Stimulated activated CD8-positive, alpha-beta memory T cell treated with anti-CD3 and anti-CD28 coated beads, Interleukin-12 subunit alpha, Interleukin-12 subunit beta, amount 100 ng/mL, for 4 hours (primary cell): Measurements from ENCODE around the gene SRMS.
"Not testable (repeated sequence)": the region's sequence is repeated elsewhere in the genome, so short reads cannot be mapped to it uniquely, and the experiment has no call there.

ENCODE experiments used
- DNase-seq: peaks from one replicate; pipeline ENCODE4 v3.0.0-alpha.2; 2020; ENCODE audit warnings: low read depth

SRMS gene

DNA sequence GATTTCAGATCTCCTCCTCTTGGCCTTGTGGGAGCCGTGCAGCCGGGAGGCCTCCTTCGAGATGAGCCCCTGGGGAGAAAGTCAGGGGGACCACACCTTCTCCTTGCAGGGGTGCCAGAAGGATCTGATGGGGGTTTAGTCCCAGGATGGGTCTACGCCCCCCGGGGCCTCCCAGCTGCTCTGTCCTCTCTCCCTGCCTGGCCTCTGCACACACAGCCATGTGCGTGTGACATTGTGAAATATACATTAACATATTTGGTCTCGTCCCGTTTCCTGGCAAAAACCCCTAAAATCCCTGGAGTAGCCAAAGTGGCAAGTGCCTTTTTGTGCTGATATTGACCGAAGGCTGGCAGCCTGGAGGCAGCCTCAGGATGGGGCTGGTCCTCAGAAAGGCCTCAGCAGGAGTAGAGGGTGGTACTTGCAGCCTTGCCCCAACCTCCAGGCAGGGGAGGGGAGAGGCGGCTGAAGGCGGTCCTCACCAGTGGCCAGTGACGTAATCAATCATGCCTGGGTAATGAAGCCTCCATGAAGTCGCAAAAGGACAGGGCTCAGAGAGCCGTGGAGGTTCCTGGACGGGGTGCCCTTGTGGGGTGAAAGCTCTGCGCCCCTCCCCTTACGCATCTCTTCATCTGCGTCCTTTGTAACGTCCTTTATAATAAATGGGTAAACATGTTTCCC, 31.6 kb upstream of the SRMS start:
- no peak for DNase-seq

DNA sequence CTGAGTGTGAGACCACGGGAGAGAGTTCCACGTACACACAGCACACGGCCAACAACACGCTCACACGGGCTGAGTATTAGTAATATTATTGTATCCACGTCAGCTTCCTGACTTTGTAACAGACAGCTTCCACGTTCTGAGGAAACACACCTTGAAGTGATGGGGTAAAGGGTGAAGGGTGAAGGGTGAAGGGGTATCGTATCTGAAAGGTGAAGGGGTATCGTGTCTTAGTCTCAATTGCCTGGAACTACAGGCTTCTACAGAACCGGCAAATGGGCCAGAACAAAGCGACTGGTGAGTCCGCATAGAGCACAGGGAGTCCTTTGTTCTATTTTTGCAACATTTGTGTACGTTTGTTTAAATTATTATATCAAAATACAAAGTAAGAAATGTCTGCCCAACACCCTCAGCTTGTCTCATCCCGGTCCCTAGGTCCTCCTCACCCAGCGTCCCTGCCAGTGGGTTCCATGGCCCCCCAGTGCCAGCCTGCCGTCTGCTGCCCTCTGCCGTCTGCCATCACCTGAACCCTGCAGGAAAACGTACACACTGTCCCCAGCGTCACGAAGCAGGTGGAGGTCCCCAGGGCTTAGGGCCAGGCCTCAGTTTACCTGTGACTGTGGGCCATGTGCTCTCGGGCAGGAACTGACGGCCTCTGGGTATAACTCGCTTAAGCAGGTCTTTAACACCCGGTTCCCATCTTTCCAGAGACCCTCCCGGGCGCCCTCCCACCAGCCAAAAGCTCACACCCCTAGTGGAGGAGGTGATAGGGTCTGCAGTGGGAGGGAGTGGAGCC, 30.9 kb upstream of the SRMS start:
- no peak for DNase-seq

DNA sequence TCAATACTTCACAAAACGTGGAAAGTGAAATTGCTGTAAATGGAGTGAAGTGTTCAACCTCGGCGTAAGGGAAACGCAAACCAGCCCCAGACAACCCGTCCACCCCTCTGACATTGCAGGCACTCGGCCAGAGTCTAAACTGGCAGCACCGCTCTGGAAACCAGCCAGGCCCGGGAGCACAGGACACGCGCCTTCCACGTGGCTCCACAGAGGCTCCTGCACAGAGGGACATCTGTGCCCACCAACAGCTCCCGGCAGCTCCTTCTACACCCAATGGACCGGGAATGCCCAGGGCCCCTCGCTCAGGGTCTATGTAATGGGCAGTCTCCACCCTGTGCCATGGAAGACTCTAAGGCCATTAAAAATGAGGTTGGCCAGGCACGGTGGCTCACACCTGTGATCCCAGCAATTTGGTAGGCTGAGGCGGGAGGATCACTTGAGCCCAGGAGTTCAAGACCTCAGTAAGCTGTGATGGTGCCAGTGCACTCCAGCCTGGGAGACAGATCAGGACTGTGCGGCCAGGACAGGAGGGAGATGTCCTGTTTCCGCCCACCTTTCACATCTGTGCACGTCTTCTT, 29.9 kb upstream of the SRMS start:
- no peak for DNase-seq

DNA sequence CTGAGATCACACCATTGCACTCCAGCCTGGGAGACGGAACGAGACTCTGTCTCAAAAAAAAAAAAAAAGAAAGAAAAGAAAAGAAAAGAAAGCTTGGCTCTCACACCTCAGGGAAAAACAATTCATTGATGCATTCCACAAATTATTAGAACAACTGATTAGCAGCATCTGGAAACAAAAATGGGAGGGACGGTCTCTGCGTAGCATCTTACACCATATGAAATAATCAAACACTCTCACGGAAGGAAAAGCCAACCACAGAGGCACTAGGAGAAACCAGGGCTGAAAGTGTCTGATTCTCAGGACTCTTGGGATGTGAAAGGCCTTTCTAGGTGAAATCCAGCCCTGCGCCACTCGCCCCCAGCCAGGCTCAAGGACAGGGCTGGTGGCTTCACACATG, 28.8 kb upstream of the SRMS start:
- no peak for DNase-seq

DNA sequence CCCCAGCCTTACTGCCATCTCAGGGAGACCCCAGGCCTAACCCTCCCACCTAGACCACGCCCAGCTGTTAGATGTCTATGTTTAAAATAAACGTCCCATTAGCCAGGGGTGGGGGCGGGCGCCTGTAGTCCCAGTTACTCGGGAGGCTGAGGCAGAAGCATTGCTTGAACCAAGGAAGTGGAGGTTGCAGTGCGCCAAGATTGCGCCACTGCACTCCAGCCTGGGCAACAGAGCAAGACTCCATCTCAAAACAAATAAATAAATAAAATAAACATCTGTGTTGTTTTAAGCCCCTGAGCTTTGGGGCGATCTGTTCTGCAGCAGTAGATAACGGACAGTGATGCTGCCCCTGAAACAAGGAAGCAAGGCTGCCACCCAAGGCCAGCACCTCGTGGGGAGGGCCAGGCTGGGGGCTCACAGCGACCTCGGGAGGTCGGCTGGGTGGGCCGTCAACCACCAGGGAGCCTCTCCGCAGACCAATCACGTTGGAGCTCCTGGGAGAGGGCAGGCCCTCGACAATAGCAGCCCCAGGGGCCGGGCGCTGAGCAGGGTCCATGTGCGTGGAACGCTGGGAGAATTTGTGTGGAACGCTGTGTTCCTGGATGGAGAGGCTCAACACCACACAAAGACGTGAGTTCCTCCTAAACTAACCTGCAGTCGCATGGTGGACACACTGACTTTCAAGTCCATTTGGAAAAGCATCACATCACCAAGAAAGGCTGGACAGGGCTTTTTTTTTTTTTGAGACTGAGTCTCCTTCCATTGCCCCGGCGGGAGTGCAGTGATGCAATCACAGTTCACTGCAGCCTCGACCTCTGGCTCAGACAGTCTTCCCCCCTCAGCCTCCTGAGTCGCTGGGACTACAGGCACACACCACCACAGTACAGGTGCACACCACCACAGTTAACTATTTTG, 27.5 kb upstream of the SRMS start:
- DNase-seq, result no peak

DNA sequence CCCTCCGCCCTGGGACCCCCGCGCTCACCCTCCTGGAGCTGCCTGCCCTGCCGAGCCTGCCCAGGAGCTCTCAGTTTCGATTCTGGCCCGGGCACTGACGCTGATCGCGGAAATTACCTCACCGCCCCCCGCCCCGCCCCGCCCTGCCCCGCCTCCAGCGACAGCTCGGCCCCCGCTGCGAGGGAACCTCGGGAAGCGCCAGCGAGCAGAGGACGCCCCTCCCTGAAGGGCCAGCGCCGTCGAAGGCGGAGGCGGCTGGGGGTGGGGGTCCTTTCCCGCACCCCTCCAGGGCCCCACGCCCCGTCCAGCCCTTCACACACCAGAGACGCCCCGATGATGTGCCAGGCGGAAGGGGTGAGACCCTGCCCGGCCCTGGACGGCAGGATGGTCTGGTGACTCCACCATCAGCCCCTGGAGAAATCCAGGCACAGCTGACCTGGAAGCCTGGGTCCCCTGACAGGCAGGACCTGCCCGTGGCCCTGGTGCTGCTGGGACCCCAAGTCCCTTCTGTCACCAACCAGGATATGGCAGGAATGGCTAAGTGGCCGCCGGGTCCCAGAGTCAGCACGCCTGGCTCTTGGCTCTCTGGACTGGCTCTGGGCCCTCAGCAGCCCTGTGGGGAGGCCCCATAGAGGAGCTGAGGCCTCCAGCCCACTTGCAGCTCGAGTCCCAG, 26.7 kb upstream of the SRMS start, which contains the start of gene HELZ2:
TSS of gene HELZ2 (minus strand) at position 84 of the 673 bp plus-strand sequence. CDS start 1,854 bp downstream, outside the sequence.
- DNase-seq, result peak; percentile 52

DNA sequence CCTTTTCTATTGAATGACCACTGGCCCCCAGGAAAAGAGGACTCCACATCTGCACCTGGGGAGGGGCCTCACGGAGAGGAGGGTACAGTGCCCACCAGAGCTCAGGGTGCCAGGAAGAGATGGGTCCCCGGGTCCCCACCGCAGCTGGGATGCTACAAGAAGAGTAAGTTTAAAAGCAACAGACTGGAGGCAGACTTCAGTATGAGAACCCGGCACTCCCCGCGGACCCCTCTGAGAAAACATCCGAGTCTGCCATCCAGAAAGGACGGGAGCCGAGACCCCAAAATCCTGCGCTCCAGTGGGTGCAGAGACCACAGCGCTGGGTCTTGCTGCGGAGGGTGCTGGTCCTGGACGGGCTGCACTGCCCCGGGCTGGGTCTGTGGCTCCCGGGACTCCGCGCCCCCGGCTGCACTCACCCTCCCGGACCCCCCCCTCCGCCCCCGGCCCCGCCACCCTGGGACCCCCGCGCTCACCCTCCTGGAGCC, 26.1 kb upstream of the SRMS start:
- DNase-seq, result no peak

DNA sequence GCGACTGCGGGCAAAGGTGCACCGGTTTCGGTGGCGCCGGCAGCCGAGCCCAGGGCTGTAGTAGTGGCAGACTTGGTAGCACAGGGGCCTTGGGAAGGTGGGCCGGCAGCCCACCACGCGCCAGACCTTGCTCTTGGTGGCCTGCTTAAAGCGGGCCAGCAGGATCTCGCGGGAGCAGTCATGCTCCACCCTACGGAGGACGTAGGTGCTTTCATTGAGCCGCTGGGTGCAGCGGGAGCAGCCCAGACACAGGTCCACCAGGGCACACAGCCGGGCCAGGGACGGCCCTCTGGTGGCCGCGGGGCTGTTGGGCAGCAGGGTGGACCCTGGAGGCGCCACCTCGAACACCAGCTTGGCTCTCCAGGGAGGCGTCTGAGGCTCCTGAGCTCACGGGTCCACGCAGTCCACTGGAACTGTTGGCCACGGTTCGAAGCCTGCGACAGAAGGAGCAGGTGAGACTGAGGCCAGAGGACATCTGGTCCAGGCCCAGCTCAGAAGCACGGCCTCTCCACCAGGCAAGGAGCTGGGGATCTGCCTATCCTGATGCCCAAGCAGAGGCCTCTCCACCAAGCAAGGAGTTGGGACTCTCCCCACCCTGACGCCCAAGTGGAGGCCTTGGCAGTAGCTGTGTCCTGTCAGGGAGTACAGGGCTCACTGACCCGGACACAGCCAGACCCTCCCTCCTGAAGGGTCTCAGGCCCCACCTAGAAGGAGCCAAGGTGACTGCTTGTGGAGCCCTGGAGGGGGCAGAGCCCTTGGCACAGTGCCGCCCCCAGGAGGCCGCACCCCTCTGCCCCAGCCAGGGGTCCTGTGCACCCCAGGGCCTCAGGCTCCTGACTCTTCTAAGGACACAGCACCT, 25.5 kb upstream of the SRMS start:
- no peak for DNase-seq

DNA sequence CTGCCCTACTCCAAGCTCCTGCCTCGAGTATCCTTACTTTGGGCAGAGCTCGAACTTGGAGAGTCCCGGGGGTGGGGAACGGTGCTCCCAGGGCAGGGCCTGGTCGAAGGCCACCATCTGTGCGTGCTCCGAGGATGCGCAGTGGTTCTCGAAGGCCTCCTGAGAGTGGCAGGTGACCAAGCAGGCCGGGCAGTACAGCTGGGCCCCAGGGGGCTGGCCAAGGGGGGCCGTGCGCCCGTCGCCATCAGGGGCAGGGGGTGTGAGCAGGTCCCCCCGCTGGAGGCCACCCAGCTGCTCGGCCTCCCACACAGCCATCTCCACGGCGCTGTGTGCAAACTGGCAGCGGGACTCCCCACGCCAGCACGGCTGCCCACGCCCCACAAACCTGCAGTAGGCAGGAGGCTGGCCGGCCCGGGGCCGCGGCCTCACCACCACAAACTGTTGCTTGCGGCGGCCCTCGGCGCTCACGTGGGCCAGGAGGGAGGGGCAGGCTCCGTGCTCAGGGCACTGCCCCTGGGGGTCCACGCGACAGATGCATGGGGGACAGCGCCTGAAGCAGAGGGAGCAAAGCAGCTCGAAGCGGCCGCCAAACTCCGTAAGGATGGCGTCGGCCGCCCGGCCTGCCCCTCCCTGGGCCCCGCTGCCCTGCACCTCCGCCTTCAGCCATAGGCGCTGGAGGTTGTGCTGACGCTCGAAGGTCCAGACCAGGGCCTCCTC, 24.7 kb upstream of the SRMS start:
- DNase-seq, result no peak

DNA sequence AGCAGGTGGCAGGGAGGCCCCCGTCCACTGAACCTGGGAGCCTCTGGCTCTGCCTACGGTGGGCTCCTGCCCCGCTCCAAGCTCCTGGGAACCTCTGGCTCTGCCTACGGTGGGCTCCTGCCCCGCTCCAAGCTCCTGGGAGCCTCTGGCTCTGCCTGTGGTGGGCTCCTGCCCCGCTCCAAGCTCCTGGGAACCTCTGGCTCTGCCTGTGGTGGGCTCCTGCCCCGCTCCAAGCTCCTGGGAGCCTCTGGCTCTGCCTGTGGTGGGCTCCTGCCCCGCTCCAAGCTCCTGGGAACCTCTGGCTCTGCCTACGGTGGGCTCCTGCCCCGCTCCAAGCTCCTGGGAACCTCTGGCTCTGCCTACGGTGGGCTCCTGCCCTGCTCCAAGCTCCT, 23.5 kb upstream of the SRMS start:
- not testable (repeated sequence) for DNase-seq

DNA sequence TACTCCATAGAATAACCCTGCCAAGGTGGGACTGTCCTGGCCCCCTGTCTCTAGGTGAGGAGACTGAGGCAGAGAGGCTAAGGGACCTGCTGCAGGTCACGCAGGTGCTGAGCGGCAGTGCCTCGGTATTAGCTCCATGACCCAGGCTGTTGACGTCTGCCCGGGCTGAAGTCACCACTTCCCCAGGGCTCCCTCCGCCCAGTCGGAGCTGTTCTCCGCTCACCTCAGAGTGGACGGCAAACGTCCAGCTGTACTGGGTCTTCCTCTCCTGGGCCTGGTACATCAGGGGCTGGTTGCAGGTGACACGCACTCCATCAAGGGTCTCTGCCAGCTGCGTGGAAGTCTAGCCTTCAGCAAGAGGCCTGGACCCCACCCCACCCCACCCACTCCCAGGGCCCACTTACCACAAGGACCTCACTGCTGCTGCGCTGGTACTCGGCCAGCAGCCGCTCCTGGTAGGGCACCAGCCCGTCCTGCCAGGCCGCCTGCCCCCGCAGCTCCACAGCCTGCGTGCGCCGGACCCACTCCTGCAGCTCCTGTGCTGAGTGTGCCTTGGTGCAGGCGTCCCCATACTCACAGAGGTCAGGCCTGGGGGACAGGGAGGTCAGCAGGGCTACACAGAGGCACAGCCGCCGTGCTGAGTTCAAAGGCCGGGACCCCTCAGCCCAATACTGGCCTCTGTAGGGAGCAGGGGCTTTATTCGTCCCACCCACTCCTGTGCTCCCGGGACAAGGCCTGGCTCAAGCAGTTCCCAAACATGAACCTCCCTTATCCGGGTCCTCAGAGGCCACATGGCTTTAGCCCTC, 22.9 kb upstream of the SRMS start:
- no peak for DNase-seq

DNA sequence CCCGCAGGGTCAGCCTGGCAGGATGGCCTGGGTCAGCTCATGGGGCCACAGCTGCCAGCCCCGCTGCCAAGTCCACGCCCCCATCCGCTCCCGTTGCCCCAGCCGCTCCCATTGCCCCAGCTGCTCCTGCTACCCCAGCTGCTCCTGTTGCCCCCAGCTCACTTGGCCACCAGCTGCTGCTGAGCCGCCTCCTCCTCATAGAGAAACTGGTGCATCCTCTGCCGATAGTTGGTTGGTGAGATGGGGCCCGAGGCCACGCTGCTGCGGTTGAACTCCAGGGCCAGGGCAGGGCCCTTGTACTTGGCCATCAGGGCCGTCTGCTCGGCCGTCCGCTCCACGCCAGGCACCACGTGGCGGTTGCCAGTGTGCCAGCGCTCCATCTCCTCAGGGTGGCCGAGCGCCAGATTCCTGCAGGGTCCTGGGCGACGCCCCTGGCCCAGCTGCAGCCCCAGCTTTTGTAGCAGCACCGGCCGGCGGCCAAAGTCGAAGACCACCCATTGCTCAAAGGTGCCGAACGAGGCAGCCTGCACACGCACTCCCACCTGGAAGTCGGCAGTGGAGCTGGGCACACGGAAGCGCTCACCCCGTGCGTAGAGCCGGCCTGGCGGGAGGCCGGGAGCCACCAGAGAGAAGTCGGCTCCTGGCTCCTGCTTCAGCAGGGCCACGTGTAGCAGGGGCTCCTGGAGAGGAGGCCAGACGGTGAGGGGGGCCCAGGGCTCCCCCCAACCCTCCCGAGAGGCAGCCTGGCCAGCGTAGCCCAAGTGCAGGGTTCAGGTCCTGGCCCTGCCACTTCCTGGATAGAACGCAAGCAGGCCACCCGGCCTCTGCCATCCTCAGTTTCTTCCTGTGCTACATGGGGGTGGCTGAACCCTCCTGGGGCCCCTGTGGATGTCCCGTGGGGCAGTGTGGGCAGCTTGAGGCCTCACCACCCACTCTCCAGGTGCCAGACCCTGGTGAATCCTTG, 21.7 kb upstream of the SRMS start:
- no peak for DNase-seq

DNA sequence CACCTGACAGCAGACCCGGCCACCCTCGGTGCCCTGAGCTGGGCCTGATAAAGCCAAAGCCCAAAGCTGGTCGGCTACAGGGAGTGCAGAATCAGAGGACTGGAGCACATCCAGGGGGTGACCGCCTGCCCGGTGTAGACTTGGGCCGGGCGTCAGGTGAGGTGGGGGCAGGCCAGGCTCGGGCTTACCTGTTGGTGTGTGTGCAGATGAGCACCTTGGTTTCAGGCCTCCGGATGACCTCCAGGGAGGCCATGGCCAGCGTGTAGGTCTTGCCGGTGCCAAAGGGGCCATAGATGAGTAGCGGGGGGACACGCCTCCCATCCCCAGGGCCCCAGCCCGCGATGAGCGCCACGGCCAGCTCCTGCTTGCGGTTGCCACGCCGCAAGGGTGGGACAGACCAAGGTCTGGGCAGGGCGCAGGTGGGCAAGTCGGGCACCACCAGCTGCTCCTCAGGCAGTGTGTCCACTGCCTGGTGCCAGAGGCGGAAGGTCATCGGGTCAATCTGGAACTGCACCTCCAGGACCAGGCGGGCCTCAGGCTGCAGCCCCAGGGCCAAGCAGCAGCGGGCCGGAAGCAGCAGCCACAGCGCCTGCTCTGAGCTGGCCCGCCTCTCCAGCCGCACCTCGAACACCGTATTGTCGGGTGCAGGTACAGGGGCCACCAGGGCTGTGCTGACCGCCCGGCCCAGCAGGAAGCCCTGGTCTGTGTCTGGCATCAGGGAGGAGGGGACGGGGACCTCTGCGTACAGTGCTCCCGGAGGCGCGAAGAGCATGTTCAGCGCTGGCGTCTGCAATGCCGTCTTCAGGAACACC, 20.8 kb upstream of the SRMS start:
- no peak for DNase-seq

DNA sequence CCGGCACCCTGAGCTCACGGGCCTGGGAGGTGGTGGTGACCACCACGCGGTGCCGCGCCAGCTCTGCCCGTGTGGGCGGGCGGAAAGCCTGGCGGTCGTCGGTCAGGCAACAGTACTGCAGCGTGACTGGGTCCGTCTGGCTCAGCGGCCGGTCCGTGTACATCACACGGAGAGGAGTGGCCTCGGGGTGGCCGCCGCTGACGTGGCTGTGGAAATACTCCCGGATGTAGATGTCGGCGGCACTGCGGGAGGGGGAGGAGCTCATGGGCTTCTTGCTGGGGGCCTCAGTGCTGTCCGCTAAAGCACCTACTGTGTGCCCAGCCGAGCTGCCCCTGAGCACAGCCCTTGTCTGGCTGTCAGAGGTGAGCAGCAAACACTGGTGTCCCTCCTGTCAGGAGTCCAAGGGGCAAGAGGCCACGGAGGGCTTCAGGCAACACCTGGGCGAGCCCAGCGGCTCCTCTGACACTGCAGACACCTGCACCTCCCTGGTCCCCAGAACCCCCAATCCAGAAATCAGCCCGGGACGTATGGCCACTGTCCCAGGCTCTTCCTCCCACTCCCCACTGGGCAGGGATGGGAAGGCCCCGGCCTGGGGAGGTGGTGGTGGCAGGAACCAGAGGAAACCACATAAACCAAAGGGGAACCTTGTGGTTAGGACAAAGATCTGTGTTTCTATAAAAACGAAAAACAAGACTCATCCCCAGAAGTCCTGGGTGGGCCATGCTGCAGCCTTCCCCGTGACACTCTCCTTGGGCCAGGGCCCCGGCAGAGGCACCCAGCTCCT, 20.0 kb upstream of the SRMS start:
- peak; percentile 50 for DNase-seq

DNA sequence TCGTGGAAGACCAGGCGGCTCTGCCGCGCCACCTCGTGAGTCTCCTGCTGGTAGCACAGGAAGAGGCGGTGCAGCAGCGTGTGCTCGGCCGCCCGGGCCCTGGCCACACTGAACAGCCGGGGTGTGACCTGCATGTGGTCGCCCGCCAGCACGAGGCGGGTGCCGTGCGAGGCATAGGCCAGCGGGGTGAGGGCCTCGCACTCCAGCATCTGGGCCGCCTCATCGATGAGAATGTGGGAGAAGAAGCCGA, 19.5 kb upstream of the SRMS start:
- no peak for DNase-seq

DNA sequence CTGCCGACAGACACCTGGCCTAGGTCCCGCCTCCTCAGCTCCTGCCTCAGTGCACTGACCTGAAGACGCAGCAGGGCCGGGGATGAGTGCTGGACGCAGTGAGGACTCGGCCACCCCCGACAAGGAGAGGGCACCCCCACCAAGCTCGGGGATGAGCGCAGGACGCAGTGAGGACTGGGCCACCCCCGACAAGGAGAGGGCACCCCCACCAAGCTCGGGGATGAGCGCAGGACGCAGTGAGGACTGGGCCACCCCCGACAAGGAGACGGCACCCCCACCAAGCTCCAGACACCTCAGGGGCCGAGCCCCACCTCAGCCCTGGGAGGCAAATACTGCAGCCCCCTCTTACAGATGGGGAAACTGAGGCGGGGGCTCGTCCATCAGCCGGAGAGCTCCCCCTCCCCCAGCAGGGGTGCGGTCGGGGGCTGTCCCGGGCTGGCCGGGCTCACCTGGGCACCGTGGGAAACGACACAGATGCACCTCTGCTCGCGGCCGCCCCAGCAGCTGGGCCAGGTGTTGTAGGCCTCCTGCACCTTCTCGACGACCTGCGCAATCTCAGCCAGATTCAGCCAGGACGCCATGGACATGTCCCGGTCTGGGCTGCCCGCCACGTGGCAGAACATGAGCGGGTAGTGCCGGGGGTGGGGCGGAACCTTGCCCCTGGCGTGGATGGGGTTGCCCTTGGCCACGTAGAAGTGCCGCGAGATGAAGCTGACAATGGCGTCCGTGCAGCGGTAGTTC, 19.0 kb upstream of the SRMS start:
- no peak for DNase-seq
